ENCODE results near the gene NDUFAF7. TPM values are rescaled to one million over a fixed set of nuclear protein-coding genes. Genes with fewer than 3 reads are reported as not detected.
"Not testable (repeated sequence)": the region's sequence is repeated elsewhere in the genome, so short reads cannot be mapped to it uniquely, and the experiment has no call there.

Gene NDUFAF7
- total RNA-seq = 24.2 TPM
- long read RNA-seq, transcript NDUFAF7-201 (10 exons, 2,176 nt) = major isoform, 30 of 39 reads
- long read RNA-seq, partial matches to known transcripts = 1 of 39 reads
- long read RNA-seq, other reads (novel, unspliced or antisense) = 8 of 39 reads

GRCh38 chr2:37231241-37232130 is at the start of gene NDUFAF7, which contains the start of gene CEBPZ:
Gene NDUFAF7 (plus strand): TSS chr2:37231658. CDS start chr2:37231706, 48 bp downstream.
Gene CEBPZ (minus strand): TSS chr2:37231596. CDS start chr2:37231567, 29 bp downstream.
- peak; percentile 98 for DNase-seq (ENCODE audit: low spot score)
- intact Hi-C loops (cut with DNase I) = loop anchor here (5.0 kb wide), 1 partner anchor 149 kb away; the partner anchor contains the start of genes GPATCH11 and HEATR5B

GRCh38 chr2:37181726-37182684 is 49.5 kb upstream of the NDUFAF7 start:
- DNase-seq (ENCODE audit: low spot score) = no peak
- intact Hi-C loops (cut with DNase I) = no loop called here

GRCh38 chr2:37188570-37188969 is 42.9 kb upstream of the NDUFAF7 start, which contains the start of gene SULT6B1:
Gene SULT6B1 (minus strand): TSS chr2:37188670. CDS start chr2:37188640, 30 bp downstream.
- intact Hi-C loops (cut with DNase I) = no loop called here
- no peak for DNase-seq (ENCODE audit: low spot score)

- DNase-seq (ENCODE audit: low spot score) = peak; percentile 78
- intact Hi-C loops (cut with DNase I) = no loop called here
Observed at GRCh38 chr2:37189452-37190153, 41.9 kb upstream of the NDUFAF7 start.

- intact Hi-C loops (cut with DNase I) = no loop called here
Observed at GRCh38 chr2:37190290-37190689, 41.2 kb upstream of the NDUFAF7 start.

GRCh38 chr2:37191253-37191652 is 40.2 kb upstream of the NDUFAF7 start:
- intact Hi-C loops (cut with DNase I) = no loop called here
- DNase-seq (ENCODE audit: low spot score) = no peak

More at GRCh38 chr2:37190290-37190689, 41.2 kb upstream of the NDUFAF7 start:
- DNase-seq (ENCODE audit: low spot score) = no peak

- intact Hi-C loops (cut with DNase I) = no loop called here
- DNase-seq (ENCODE audit: low spot score) = no peak
Observed at GRCh38 chr2:37191747-37192146, 39.7 kb upstream of the NDUFAF7 start.

GRCh38 chr2:37192551-37192950 is 38.9 kb upstream of the NDUFAF7 start:
- intact Hi-C loops (cut with DNase I) = no loop called here
- DNase-seq (ENCODE audit: low spot score) = no peak

GRCh38 chr2:37195862-37196319 is 35.6 kb upstream of the NDUFAF7 start:
- DNase-seq (ENCODE audit: low spot score); intact Hi-C loops (cut with DNase I): not testable (repeated sequence)

GRCh38 chr2:37196320-37197195 is 34.9 kb upstream of the NDUFAF7 start, which contains the start of gene CEBPZOS:
Gene CEBPZOS (plus strand): TSS chr2:37196496. CDS start chr2:37199705, 3,209 bp downstream.
- DNase-seq (ENCODE audit: low spot score) = peak; percentile 95
- intact Hi-C loops (cut with DNase I) = no loop called here

- intact Hi-C loops (cut with DNase I) = no loop called here
- no peak for DNase-seq (ENCODE audit: low spot score)
Observed at GRCh38 chr2:37198681-37199065, 32.8 kb upstream of the NDUFAF7 start.

GRCh38 chr2:37201208-37201607 is 30.2 kb upstream of the NDUFAF7 start:
- DNase-seq (ENCODE audit: low spot score) = no peak
- intact Hi-C loops (cut with DNase I) = no loop called here

- no peak for DNase-seq (ENCODE audit: low spot score)
- intact Hi-C loops (cut with DNase I) = no loop called here
Observed at GRCh38 chr2:37201766-37202165, 29.7 kb upstream of the NDUFAF7 start.

GRCh38 chr2:37203708-37204107 is 27.8 kb upstream of the NDUFAF7 start:
- no peak for DNase-seq (ENCODE audit: low spot score)
- intact Hi-C loops (cut with DNase I) = no loop called here

- DNase-seq (ENCODE audit: low spot score); intact Hi-C loops (cut with DNase I): not testable (repeated sequence)
Observed at GRCh38 chr2:37205071-37205661, 26.3 kb upstream of the NDUFAF7 start.

GRCh38 chr2:37205689-37206341 is 25.6 kb upstream of the NDUFAF7 start:
- intact Hi-C loops (cut with DNase I) = no loop called here
- no peak for DNase-seq (ENCODE audit: low spot score)

GRCh38 chr2:37206760-37207159 is 24.7 kb upstream of the NDUFAF7 start:
- intact Hi-C loops (cut with DNase I); DNase-seq (ENCODE audit: low spot score): not testable (repeated sequence)

All from cardiac septum (tissue), 1 donor.